ENCODE data around the gene KIAA0408.
"Not testable (repeated sequence)": the region's sequence is repeated elsewhere in the genome, so short reads cannot be mapped to it uniquely, and the experiment has no call there.

The KIAA0408 gene

GRCh38 chr6:127463056-127463455 is 3.9 kb upstream of the KIAA0408 start:
- DNase-seq (ENCODE audit: low read depth, low spot score) = no peak

GRCh38 chr6:127462376-127462775 is 3.2 kb upstream of the KIAA0408 start:
- no peak for DNase-seq (ENCODE audit: low read depth, low spot score)

- no peak for DNase-seq (ENCODE audit: low read depth, low spot score)
Measured at GRCh38 chr6:127460465-127460864, 1.3 kb upstream of the KIAA0408 start.

GRCh38 chr6:127458817-127459216 is 372 bp downstream of the KIAA0408 start:
- no peak for DNase-seq (ENCODE audit: low read depth, low spot score)

GRCh38 chr6:127458222-127458621 is 967 bp downstream of the KIAA0408 start:
- no peak for DNase-seq (ENCODE audit: low read depth, low spot score)

- DNase-seq (ENCODE audit: low read depth, low spot score) = no peak
Measured at GRCh38 chr6:127457456-127458064, 1.6 kb downstream of the KIAA0408 start.

GRCh38 chr6:127456465-127456864 is 2.7 kb downstream of the KIAA0408 start:
- DNase-seq (ENCODE audit: low read depth, low spot score) = no peak

- no peak for DNase-seq (ENCODE audit: low read depth, low spot score)
Measured at GRCh38 chr6:127453845-127454619, 5.2 kb downstream of the KIAA0408 start.

GRCh38 chr6:127452803-127453202 is 6.4 kb downstream of the KIAA0408 start:
- no peak for DNase-seq (ENCODE audit: low read depth, low spot score)

- DNase-seq (ENCODE audit: low read depth, low spot score) = no peak
Measured at GRCh38 chr6:127451388-127451787, 7.8 kb downstream of the KIAA0408 start.

GRCh38 chr6:127447780-127448179 is 11.4 kb downstream of the KIAA0408 start:
- no peak for DNase-seq (ENCODE audit: low read depth, low spot score)

- DNase-seq (ENCODE audit: low read depth, low spot score) = no peak
Measured at GRCh38 chr6:127446356-127446755, 12.8 kb downstream of the KIAA0408 start.

GRCh38 chr6:127441881-127442280 is 17.3 kb downstream of the KIAA0408 start:
- DNase-seq (ENCODE audit: low read depth, low spot score) = no peak

GRCh38 chr6:127439718-127440117 is 19.5 kb downstream of the KIAA0408 start:
- DNase-seq (ENCODE audit: low read depth, low spot score) = no peak

- no peak for DNase-seq (ENCODE audit: low read depth, low spot score)
Measured at GRCh38 chr6:127436578-127437110, 22.5 kb downstream of the KIAA0408 start.

GRCh38 chr6:127435626-127436220 is 23.5 kb downstream of the KIAA0408 start:
- DNase-seq (ENCODE audit: low read depth, low spot score) = no peak

GRCh38 chr6:127434651-127435050 is 24.5 kb downstream of the KIAA0408 start:
- DNase-seq (ENCODE audit: low read depth, low spot score) = no peak

GRCh38 chr6:127428562-127428961 is 30.6 kb downstream of the KIAA0408 start:
- DNase-seq (ENCODE audit: low read depth, low spot score) = not testable (repeated sequence)

- DNase-seq (ENCODE audit: low read depth, low spot score) = no peak
Measured at GRCh38 chr6:127423921-127424320, 35.3 kb downstream of the KIAA0408 start.

GRCh38 chr6:127421164-127421563 is 38.0 kb downstream of the KIAA0408 start:
- not testable (repeated sequence) for DNase-seq (ENCODE audit: low read depth, low spot score)

GRCh38 chr6:127420556-127420955 is 38.6 kb downstream of the KIAA0408 start:
- DNase-seq (ENCODE audit: low read depth, low spot score) = peak; percentile 83

GRCh38 chr6:127415096-127415495 is 44.1 kb downstream of the KIAA0408 start:
- no peak for DNase-seq (ENCODE audit: low read depth, low spot score)

GRCh38 chr6:127413123-127413522 is 46.1 kb downstream of the KIAA0408 start:
- DNase-seq (ENCODE audit: low read depth, low spot score) = peak; percentile 45
